Stimulated activated CD8-positive, alpha-beta memory T cell treated with anti-CD3 and anti-CD28 coated beads, Interleukin-15, amount 100 ng/mL, for 1 hour (primary cell): ENCODE data around the gene RALB.

Experiments used
- DNase-seq: peaks from one replicate; pipeline ENCODE4 v3.0.0-alpha.2; 2020; ENCODE audit warnings: low read depth

RALB gene, protein sequence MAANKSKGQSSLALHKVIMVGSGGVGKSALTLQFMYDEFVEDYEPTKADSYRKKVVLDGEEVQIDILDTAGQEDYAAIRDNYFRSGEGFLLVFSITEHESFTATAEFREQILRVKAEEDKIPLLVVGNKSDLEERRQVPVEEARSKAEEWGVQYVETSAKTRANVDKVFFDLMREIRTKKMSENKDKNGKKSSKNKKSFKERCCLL

DNA sequence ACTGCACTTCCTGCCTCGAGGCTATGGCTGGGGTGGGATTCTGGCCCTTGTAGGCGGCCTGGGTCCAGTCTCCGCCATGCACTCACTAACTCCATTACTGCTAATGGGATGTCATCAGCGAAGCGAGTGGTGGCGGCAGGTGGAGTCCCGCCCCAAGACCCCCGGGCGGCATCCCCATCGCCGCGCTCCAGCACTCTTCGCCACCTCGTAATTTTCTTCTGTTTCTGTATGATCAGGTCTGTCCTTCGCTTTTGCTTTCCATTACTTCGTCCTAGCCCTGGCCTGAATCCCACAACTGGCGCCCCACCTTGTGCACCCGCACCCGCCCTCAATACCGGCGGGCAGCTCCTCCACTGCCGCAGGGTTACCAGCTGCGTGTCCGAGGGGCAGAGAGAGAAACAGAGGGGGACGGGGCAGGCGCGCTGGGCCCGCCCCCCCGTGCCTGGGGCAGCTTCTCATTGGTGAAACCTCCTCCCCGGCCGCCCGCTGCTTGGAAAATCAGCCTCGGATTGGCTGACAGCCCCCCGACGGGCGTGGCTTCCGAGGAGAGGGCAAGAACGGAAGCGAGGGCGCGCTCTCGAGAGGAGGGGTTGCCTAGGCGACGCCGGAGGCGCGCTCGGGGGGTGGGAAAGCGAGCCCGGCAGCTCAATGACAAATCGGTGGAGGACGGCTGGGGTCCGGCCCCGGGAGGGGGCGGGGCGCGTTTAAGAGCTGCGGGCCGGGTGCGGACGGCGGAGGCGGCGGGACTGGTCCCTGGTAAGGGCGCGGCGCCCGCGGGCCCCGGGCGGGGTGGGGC, at the start of gene RALB:
RALB (plus strand) TSS at position 628 of the 796 bp plus-strand sequence. CDS start 25,813 bp downstream, outside the sequence.
- DNase-seq, result peak; percentile 98

DNA sequence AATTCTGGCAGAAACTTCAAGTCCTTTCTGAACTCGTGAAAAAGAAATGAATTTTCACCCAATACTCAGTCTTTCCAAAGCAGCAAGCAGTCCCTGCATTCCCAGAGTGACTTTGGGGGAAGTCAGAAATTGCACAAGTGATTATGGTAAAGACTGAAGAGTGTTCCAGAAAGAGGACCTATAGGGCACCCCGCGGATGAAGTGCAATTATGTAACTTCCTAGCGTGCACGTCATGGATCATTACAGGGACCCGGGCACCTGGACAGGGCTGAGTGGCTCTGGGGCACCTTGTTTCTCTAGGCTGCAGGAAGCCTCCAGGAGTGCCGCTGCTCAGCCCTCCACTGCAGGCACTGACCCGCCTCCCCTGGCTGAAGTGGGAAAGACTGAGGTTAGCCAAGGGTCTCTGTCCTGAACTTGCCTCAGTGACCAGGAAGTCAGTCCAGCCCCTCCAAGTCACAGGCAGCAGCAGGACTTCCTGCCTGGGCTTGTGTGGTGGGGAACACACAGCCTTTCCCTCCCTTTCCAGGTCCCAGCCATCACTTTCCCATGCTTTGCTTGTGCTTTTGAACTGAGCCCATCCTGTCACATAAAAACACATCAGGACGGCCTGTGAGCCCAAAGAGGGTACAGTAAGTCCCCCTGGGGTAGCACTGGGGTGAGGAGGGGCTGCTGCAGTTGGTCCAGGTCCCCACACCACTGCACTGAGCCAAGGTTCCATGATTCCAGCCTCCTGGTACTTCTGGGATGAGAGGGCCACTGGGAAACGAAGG, 49.2 kb upstream of the RALB start:
- DNase-seq, result no peak

DNA sequence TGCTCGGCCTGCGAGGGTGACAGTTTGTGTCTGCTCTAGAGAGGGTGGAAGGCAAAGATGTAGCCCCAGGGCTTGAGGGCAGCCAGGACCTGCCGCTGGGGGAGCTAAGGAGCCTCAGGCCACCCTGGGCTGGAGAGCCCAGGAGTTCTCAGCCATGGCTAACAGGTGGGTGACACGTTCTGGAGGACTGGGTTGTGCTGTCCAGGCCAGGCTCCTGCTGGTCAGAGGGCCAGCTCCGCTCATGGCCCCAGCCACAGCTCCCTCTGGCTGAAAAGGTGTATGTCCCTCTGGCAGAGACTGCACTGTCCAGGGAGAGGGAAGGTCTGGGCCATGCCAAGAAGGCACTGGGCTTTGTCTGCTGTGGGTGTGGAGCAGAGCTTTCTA, 48.6 kb upstream of the RALB start:
- DNase-seq, result no peak

DNA sequence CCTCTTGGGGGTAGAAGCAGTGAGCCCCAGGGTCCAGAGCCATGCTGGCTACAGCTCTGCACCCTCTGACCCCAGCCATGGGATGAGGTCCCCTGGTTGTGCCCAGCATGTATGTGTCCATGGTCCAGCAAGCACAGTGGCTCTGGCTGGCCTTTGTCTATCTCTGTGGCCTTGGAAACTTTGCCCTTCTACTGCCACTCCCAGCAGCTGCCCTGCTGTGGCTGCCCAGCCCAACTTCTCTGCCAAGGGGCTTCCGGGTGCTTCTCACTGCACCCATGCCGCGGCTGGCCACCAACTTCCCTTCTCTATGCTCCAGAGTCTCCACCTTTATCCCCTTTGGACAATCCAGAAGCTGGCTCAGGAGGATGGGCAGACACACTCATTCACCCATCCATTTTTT, 48.2 kb upstream of the RALB start:
- DNase-seq, result no peak

DNA sequence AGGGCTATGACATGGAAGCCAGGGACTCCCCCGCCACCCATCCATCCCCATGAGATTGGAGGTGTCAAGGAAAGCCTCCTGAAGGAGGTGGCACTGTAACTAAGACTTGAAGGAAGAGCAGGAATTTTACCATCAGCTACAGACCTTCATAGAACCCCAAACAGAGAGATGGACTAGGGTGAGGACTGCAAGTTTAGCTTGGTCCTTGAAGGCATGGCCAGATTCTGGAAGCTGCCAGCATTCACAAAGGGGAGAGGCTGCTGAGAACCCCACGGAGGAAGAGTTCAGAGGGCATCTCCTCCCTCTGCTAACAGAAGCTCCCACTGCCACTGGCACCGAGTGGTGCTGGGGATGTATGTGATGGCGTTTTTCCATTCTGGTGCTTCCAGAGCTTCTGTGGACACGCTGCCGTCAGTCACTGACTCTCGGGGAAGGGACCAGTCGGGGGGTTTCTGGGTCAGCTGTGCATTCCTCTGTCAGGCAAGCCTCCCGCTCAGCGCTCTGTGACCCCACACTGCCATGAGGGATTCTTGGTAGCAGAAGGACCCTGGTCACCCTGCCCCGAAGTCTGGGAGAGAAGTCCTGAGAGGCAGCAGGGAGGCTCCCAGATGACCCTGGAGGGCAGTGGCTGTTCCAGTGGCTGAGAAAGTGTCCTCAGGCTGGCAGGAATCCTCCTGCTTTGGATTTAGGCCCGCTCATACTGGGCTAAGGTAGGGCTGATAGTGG, 47.5 kb upstream of the RALB start:
- DNase-seq, result no peak

DNA sequence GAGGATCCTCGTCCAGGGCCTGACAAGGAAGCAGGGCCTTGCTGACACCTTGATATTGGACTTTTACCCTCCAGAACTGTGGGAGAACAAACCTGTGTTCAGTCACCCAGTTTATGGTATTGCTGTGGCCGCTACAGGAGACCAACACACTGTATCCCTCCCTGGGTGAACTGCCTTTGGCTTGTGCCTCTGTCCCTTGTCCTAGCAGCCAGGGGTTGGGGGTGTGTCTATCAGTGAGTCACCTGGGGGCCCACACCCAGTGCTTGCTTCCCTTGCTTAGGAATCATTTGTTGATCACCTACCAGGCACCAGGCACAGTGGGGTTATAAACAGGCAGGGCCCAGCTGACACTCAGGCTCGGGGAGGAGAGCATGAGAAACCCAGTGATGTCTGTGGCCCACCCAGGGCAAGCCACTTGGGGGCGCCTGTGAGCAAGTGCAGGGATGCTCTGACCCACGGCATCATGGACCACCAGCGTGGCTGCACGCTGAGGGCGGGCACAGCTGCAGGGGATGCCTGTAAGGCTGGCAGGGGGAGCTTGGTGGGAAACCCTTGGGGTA, 46.5 kb upstream of the RALB start:
- no peak for DNase-seq

DNA sequence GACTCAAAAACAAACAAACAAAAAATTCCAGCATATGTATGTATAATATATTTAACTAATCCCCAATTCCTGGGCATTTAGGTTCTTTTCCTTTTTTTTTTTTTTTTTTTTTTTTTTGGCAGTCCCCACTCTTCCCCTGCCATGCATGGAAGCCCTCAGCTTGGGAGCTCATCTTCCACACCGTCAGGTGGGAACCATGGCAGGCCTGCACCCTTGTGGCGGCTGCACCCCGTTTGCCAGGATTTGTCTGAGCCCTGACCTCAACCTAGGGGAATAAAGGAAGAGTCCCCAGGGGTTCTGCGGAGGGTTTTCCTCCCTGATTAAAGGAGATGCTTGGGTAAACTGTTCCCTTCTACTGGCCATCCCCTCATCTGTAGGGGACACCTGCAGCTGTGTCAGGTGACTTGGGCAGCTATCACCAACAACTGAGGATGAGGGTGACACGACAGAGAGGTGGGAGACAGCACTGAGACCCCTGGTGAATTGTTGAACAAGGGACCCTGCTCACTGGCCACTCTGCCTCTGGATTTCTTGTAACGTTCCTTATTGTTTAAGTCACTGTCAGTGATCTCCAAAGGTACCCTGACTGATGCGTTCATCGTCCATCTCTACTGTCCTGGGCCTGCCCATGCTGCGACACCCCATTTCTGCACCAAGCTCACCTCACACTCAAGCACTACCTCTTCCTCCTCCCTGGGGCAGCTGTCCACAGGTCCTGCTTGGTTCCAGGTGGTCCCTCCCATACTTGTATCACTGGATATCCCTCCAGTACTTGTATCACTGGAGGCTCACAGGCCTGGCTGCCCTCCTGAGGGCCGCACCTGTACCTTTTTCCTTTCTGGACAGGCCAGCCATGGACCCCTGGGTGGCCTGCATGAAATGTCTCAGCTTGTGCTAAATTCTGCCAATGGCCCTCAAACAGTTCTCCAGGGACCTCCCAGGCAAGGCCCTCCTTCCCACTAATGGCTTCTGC, 44.0 kb upstream of the RALB start:
- no peak for DNase-seq

DNA sequence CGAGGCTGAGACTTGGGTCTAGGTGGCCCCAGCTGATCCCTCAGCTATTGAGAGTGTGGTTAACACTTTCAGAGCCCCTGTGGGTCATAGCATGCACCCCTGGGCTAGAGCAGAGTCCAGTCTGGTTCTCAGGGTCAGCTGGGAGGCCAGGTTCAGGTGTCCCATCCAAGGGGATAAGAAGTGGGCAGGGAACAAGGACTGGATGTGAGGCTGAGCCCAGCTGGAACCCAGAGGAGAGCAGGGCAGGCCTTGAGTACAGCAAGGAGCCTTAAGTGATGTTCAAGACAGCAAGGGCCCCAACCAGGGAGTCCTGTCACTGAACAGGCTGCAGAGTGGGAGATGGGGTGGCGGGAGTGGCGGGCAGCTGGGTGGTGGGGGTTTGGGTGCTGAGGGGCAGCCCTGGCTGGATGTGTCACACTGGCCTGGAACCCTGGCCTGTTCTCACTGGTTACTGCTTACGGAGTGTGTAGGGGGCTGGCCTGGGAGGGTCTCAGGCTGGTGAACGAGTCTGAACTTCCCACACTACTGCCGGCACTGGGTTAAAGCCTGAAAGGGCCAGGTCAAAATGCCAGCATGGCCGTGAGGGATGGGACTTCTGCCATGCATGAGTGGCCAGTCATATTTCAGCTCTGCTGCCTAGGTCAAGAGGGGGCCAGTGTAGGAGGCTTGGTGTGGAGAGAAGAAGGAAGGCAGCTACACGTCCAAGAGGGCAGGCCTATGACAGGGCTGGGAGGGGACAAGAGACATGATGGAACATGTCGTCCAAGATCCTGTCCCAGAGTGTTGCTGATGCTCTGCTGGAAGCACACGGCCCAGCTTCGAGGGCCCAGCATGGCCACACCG, 43.0 kb upstream of the RALB start:
- DNase-seq, result no peak

DNA sequence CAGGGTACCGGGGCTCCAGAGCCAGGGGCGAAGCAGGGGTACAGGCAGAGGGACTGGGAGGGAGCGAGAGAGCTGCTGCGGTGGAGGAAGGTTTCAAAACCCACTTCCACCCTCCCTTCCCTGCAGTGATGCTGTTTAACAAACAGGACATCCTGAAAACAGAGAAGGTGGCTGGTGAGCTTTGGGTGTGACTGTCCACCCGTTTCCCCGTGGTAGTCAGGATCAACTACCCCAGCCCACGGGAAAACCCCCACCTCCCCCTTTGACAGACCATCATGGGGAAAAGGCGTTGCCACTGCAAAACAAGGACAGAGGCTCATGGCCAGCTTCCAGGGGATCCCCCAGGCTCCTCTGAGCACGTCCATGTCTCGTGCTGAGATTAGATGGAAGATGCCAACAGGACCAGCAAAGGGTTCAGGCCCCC, 42.4 kb upstream of the RALB start:
- DNase-seq, result no peak

DNA sequence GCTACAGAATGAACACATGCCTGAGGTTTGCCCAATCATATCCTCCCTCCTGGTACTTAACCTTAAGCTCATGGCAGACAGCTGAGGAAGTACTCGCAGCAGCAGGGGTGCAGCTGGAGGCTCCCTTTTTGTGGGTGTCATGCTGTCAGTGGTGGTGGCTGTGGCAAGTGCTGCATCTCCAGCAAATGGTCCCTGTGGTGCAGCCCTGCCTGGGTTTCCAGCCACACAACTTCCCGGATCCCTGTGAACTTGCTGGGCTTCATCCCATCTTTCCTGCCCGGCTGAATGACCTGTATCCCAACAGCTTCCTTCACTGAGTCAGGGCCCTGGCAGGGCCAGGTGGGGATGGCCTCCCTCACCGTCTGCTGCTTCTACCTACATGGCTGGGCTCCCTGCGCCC, 34.5 kb upstream of the RALB start:
- DNase-seq, result no peak

DNA sequence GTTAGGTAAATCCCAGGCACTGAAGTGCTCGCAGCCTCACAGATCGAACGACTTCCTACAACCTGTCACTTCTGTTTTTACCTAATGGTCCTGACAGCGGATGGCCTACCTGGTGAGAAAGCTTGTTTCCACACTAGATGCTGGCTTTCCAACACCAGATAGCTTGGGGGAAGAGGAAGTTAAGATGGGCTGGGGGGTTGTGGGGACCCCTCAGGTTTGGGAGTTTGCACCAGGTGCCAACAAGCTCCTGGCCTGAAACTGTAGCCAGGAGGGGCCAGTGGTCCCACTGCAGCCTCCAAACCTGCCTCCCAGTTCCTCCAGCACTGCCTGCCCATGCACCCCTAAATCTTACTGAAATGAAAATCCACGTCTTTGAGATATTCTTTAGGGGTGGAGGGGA, 33.4 kb upstream of the RALB start:
- no peak for DNase-seq

DNA sequence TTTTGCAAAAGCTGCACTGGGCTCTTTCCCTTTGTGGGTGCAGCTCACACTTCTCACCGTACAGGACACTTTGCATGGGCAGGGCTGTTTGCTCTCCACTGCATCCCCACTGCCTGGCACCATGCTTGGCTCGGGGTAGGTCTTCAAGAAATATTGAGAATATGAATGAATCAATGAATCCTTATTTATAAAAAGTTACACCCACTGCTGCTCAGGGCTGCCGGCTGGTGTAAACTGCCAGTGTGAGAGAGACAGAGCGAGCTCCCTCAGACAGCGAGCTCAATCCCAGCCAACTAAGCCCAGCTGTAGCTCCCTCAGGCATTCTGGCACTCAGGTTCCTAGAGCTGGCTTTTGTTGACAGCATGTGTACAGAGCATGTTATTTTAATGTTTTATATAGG, 32.9 kb upstream of the RALB start:
- no peak for DNase-seq

DNA sequence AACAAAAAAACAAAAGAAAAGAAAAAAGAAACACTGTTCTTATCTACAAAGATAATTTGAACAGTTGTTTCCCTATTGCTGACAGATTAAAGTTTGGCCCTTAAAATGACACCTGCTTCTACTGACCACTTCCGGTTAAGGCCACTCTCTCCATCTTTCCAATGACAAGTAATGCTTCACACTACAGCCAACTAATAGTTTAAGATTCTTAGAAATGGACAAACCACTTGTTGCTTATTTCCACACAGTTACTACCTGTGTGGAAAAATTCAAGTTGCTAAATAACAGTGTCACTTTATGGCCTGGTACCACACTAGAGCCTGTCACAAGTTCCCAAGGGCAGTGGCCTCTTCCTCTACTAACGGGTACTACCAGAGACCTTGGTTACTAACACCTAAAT, 31.9 kb upstream of the RALB start:
- DNase-seq, result no peak

DNA sequence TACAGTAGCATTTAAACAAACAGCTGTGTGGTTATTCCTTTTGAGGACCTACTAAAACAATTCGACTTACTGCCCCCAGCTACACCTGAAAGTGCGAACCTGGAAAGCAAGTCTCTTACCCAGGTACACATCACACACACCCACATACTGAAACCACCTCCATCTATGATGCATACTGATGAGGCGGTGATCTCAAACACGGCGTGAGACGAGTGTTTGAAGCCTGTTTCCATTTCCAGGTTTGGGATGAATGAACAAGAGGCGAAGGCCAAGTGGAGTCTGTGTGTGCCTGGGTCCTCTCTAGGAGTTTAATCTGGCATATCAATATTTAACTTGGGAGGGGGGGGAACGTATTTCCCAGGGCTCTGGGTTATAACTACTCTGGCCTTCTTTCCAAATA, 31.0 kb upstream of the RALB start:
- DNase-seq, result no peak

DNA sequence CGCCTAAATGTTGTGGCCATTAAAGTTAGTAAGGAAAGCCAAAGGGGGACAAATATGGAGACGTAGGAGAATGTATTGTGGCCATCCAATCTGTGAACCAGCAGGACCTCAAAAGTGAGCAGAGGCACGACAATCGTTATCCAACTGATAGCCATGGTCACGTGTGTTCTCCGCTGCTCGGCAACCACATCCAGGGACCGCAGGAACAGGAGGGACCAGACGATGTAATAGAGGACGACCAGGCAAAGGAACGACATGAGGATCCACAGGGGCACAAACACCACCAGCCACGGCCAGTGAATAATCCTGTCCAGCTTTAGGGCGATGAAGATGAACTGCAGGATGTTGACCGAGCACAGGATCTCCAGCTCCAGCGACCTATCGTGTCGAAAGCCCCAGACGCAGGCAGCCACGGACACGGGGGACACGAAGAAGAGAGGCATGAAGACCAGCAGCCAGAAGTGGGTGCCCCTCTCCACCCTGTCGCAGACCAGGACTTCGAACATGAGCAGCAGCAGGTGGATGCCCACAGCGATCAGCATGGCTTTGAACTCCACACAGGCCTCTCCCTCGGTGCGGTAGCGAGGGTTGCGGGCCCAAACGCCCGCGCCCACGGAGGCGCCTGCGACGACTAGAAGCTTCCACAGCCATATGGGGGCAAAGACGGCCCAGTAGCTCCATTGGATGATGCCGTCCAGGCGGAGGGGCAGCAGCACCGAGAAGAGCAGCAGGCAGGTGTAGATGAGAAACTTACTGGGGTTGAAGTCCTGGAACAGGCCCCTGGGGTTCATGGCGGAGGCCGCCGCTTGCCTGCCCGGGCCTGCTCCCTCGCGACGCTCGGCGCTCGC, 30.2 kb upstream of the RALB start:
- no peak for DNase-seq

DNA sequence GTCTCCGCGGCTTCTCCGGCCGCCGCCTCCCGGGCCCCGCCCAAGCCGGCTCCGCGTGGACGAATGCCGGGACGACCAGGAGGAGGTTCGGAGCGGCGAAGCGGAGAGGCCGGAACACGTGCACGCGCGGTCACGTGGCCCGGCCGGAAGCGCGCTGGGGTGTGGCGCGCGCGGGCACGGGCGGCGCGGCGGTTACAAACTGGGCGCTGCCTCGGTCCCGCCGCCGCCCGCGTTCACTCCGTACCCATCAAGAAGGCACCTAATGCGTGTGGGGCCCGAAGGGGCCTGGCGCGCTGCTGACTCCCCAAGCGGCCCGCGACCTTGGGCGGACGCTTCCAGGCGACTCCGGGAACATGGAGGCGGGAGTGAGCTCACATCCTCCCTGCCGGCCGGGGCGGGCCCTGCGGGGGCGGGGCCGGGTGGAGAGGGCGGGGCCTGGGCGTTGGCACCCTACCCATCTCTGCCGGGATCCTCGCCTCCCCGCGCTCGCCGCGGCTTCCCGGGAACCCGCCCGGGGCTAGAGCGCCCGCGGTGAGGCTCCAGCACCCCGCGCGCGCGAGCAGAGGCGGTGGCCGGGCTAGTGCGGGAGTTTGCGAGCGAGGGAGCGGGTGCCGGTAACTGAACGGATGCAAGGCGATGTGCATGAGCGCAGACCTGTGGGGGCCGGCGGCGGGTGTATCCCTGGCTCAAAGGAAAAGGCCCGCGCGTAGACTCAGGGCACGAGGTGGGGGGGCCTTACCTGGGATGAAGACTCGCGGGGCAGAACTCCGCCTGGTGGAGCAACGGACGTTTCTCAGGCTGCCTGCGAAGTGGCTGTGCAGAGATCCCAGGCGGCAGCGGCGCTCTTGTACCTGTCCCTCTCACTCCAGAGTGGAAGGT, 29.4 kb upstream of the RALB start, which contains the start of gene TMEM185B:
TMEM185B (minus strand) TSS at position 367 of the 879 bp plus-strand sequence. CDS start 424 bp downstream, outside the sequence.
- peak; percentile 84 for DNase-seq

DNA sequence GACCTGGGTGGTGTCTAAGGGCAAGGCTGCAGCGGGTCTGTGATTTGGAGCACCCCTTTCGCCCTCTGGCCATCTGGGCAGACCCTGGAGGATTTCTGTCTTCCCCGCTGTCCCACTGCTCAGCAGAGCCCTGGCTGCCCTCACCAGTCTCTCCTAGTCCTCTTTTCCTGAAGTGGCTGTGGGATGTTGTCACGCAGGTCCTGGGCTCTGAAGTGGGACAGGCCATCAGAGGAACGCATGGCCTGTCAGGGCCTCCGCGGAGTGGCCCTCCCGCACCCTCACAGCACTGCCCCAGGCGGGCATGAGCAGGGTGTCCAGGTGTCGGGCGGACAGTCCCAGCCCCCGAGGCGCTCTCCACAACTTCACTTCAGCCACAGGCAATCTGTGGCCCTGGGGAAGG, 28.4 kb upstream of the RALB start:
- no peak for DNase-seq
